GM19452 (cell line): ENCODE results near the gene RFC4.

Source experiments
- ATAC-seq: cut with Tn5 transposase; IDR thresholded peaks from one replicate; pipeline ENCODE4 v1.9.1; 2021; ENCODE audit not compliant: unreplicated experiment

Gene RFC4

DNA sequence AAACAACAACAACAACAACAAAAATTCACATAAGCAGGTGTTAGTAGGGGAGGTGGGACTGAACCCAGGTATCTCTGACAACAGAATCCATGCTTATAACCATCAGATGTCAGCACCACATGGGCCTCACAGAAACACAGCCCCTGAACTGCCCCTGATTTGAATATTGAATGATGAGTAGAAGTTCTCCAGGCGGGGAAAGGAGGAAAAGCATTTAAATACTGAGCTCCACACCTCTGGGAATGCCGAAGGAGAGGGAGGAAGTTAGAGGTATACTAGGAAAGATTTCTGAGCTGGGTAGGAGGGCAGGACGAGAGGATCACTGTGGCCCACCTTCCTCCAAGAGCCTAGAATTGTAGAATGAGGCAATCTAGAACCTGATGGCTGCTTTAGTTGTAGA is 54.8 kb downstream of the RFC4 start:
- ATAC-seq: no peak

DNA sequence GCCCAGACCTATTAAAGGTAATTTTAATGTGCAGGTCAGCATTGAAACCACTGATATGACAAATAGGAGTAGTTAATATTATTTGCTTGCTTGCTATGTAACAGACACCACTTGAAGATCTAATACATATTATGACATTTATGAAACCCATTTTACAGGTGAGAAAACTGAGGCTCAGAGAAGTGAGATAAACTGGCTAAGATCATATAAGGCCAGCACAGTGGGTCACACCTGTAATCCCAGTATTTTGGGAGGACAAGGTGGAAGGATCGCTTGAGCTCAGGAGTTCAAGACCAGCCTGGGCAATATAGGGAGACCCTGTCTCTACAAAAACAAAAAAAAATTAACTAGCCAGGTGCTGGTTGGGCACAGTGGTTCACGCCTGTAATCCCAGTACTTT is 56.0 kb downstream of the RFC4 start:
- no peak for ATAC-seq

GRCh38 chr3:186746008-186746407 is 60.3 kb downstream of the RFC4 start:
- ATAC-seq: no peak

- ATAC-seq: no peak
Observed at GRCh38 chr3:186743666-186744065, 62.6 kb downstream of the RFC4 start.

- no peak for ATAC-seq
Observed at GRCh38 chr3:186742618-186743380, 63.5 kb downstream of the RFC4 start.
